Endothelial cell of umbilical vein (primary cell): ENCODE measurements around the gene SDK2. TPM values are rescaled to one million over a fixed set of nuclear protein-coding genes. Genes with fewer than 3 reads are reported as not detected.

Experiments used
- BruUV-seq: library from RNA; stranded (reverse); fragments of 400-500 nt; replicated peaks from 2 replicates; lab custom pipeline; 2021; lab: Mats Ljungman, UMichigan
- CTCF ChIA-PET: fragments of 300-600, 350-600 bp; sonication (Branson Sonifier 250); formaldehyde crosslinking; loops from one replicate; lab custom pipeline; 2021; ENCODE audit warnings: antibody characterized with exemption, inconsistent platforms; lab: Charles Lee
- POLR2A ChIA-PET: fragments of 300-600, 350-600 bp; sonication (Branson Sonifier 250); formaldehyde crosslinking; loops from one replicate; lab custom pipeline; 2021; ENCODE audit warnings: antibody characterized with exemption, inconsistent platforms; lab: Charles Lee
- DNase-seq: peaks from one replicate; pipeline ENCODE4 v3.0.0-alpha.2; 2011; ENCODE audit warnings: low read depth, low spot score
- FAIRE-seq: peaks from 2 replicates; lab custom pipeline; 2011; peaks lifted over from hg19 to GRCh38; lab: Jason Lieb, UNC
- H2AFZ ChIP-seq: 2 replicates; pipeline ENCODE4 v1.6.0; 2012; ENCODE audit warnings: low read depth, low read length, control low read depth, inconsistent platforms
- H3K27ac ChIP-seq: 2 replicates; pipeline ENCODE4 v1.5.1; 2011; ENCODE audit warnings: low read depth, mild to moderate bottlenecking, control low read depth, low read length, moderate library complexity; ENCODE audit not compliant: insufficient read depth
- H3K27me3 ChIP-seq, 2 experiments: 2 replicates each; pipeline versions ENCODE4 v1.6.0 to v1.6.1; 2011; ENCODE audit warnings: low read length in 2 of 2, mixed read lengths in 1 of 2; ENCODE audit not compliant: control insufficient read depth in 2 of 2, insufficient read depth in 2 of 2
- H3K36me3 ChIP-seq, 2 experiments: 2 replicates in 1 of 2; 3 replicates in 1 of 2; pipeline ENCODE4 v1.5.1; 2011; ENCODE audit warnings: low read length in 2 of 2, mild to moderate bottlenecking in 1 of 2, moderate library complexity in 1 of 2; ENCODE audit not compliant: control insufficient read depth in 2 of 2, insufficient read depth in 2 of 2; ENCODE audit errors: extremely low read depth in 1 of 2
- H3K4me1 ChIP-seq: 3 replicates; pipeline ENCODE4 v1.5.1; 2011; ENCODE audit warnings: mild to moderate bottlenecking, low read length; ENCODE audit not compliant: control insufficient read depth, insufficient read depth; ENCODE audit errors: extremely low read depth
- H3K4me2 ChIP-seq: 2 replicates; pipeline ENCODE4 v1.6.1; 2011; ENCODE audit warnings: low read length, control low read depth, mixed read lengths; ENCODE audit not compliant: insufficient read depth
- H3K4me3 ChIP-seq, 3 experiments: fragments of 200-600 bp in 1 of 3; sonication (generic), shearing (Covaris generic) in 1 of 3; replicated peaks in 1 of 3; 2 replicates each; pipeline ENCODE4 v1.5.1; 2011 to 2016; ENCODE audit warnings: control low read depth in 3 of 3, low read length in 3 of 3, mild to moderate bottlenecking in 2 of 3, inconsistent platforms in 1 of 3, low read depth in 1 of 3, moderate library complexity in 1 of 3; ENCODE audit not compliant: insufficient read depth in 1 of 3
- H3K79me2 ChIP-seq: 2 replicates; pipeline ENCODE4 v1.6.0; 2012; ENCODE audit warnings: low read length, inconsistent platforms; ENCODE audit not compliant: control insufficient read depth, insufficient read depth
- H3K9ac ChIP-seq: replicated peaks from 2 replicates; pipeline ENCODE3; 2011; ENCODE audit warnings: low read length, control low read depth; ENCODE audit not compliant: insufficient read depth; ENCODE audit errors: extremely low read depth
- H3K9me1 ChIP-seq: replicated peaks from 3 replicates; pipeline ENCODE4 v1.6.0; 2011; ENCODE audit warnings: mild to moderate bottlenecking, low read length; ENCODE audit not compliant: control insufficient read depth, insufficient read depth; ENCODE audit errors: extremely low read depth
- H3K9me3 ChIP-seq: replicated peaks from 2 replicates; pipeline ENCODE4 v1.5.1; 2012; ENCODE audit warnings: low read length, inconsistent platforms; ENCODE audit not compliant: control insufficient read depth, insufficient read depth
- H4K20me1 ChIP-seq: replicated peaks from 2 replicates; pipeline ENCODE3; 2011; ENCODE audit warnings: mild to moderate bottlenecking, low read length; ENCODE audit not compliant: control insufficient read depth, insufficient read depth; ENCODE audit errors: extremely low read depth
- CTCF ChIP-seq, 2 donors: IDR thresholded peaks; 1 replicate in 1 of 2; 2 replicates in 1 of 2; pipeline ENCODE4 v1.5.1; 2011; ENCODE audit warnings: low read length in 2 of 2, mild to moderate bottlenecking in 2 of 2, moderate library complexity in 2 of 2, control low read depth in 1 of 2, inconsistent platforms in 1 of 2, low read depth in 1 of 2; ENCODE audit not compliant: insufficient read depth in 1 of 2; ENCODE audit errors: extremely low read depth in 1 of 2
- EZH2 ChIP-seq: IDR thresholded peaks from 2 replicates; pipeline ENCODE4 v1.6.1; 2012; ENCODE audit warnings: borderline replicate concordance, low read depth, mild to moderate bottlenecking, moderate library complexity, low read length, inconsistent platforms; ENCODE audit not compliant: severe bottlenecking
- FOS ChIP-seq: IDR thresholded peaks from 2 replicates; pipeline ENCODE4 v1.6.1; 2011; ENCODE audit warnings: mild to moderate bottlenecking, low read length, moderate library complexity, borderline replicate concordance; ENCODE audit not compliant: insufficient read depth
- GATA2 ChIP-seq: IDR thresholded peaks from 2 replicates; pipeline ENCODE4 v1.7.0; 2011; ENCODE audit warnings: low read depth, mild to moderate bottlenecking, moderate library complexity, mixed read lengths, low read length; ENCODE audit not compliant: insufficient read length, insufficient read depth
- JUN ChIP-seq: IDR thresholded peaks from 2 replicates; pipeline ENCODE4 v1.6.1; 2011; ENCODE audit warnings: borderline replicate concordance, low read depth; ENCODE audit not compliant: insufficient read length, insufficient read depth
- MAX ChIP-seq: IDR thresholded peaks from 2 replicates; pipeline ENCODE4 v1.6.1; 2011; ENCODE audit not compliant: insufficient read depth, insufficient read length
- MYC ChIP-seq: IDR thresholded peaks from one replicate; pipeline ENCODE4 v1.6.1; 2011; ENCODE audit warnings: mild to moderate bottlenecking, low read depth, low read length
- POLR2A ChIP-seq: IDR thresholded peaks from 2 replicates; pipeline ENCODE4 v1.6.1; 2012; ENCODE audit warnings: low read depth, mild to moderate bottlenecking, control low read depth, low read length
- POLR2AphosphoS5 ChIP-seq: IDR thresholded peaks from 2 replicates; pipeline ENCODE4 v1.6.1; 2012; ENCODE audit warnings: low read depth, mild to moderate bottlenecking, control low read depth, low read length, moderate library complexity; ENCODE audit not compliant: insufficient read depth
- dilution Hi-C: fragments of 300-500 bp; cut with MboI; formaldehyde crosslinking; loops from one replicate; pipeline ENCODE4 v1.15.0; 2019; ENCODE audit warnings: low sequenced_read_pairs; ENCODE audit not compliant: extremely low pct_ligation_motif_present
- intact Hi-C: fragments of 100-400 bp; cut with micrococcal nuclease; formaldehyde crosslinking; loops from one replicate; pipeline ENCODE4 v1.10.0; 2022
- polyA plus RNA-seq, 4 experiments: library from polyadenylated mRNA; depleted of rRNA in 3 of 4; stranded (reverse) in 3 of 4; unstranded in 1 of 4; fragments of >200 nt; gene quantifications; 2 replicates each; pipeline versions ENCODE4 v1.2.1 to v1.2.3, GENCODE V29; 2011 to 2012; ENCODE audit warnings: missing spikeins in 1 of 4
- total RNA-seq: library from RNA; stranded (reverse); gene quantifications from 2 replicates; pipeline ENCODE4 v1.2.3, GENCODE V29; 2021

SDK2 gene
- total and polyA plus RNA-seq, 2 donors (not counting 3 experiments of a cell fraction or from before 2014, with no cell fraction given): not detected

DNA sequence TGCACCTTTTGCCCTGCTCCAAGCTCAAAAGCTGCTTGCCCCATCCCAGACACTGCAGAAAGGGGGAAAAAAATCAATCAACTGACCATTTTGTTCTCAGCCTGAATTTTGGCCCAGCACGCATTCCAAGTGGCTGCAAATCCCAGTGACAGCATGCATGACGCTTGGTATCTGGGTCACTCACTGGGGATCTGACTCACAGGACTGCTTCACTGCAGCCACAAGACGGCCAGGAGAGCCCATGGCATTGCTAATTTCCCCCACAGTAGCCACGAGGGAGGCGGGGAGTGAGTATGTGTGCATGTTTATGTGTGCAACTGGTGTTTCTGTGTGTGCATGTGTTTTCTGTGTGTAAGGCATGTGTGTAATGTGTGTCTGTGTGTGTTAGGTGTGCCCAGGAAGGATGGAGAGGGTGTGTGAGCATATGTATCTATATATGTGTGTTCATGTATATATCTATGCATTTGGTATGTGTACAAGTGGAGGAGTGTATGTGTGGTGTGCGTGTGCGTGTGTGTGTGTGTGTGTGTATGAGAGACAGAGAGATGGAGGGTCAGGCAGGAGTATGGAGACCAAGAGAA is 33.8 kb downstream of the SDK2 start:
- no TSS peak for BruUV-seq
- dilution Hi-C loops: no loop called here
- CTCF ChIA-PET: no interaction called here

More for the DNA sequence above, 33.8 kb downstream of the SDK2 start:
- intact Hi-C loops: loop anchor here (10.0 kb wide), 1 partner anchor 46 kb away; no protein-coding TSS in a partner anchor
- Histone ChIP-seq H3K4me1 (no peaks in the 10 kb centered on the region), H3K9me3 (no peaks in the 10 kb centered on the region), H3K79me2 (no peaks in the 10 kb centered on the region), H3K27ac (no peak overlapping the region), H3K4me2 (no peak overlapping the region), H3K27me3 (no peaks in the 10 kb centered on the region), H2AFZ (no peak overlapping the region), H3K4me3 (no peak overlapping the region), H3K9ac (no peak overlapping the region), H4K20me1 (no peaks in the 10 kb centered on the region), H3K36me3 (no peaks in the 10 kb centered on the region), H3K9me1 (no peaks in the 10 kb centered on the region)
- no peak for FAIRE-seq
- POLR2A ChIA-PET: no interaction called here
- TF ChIP-seq CTCF (IDR thresholded peaks at IDR 0.05; ENCODE audit: extremely low read depth in 1 of 2, insufficient read depth in 1 of 2, low read depth in 1 of 2, low read length in 2 of 2) (no peak), JUN (no peak), EZH2 (no peak), POLR2A (no peak), FOS (no peak), POLR2AphosphoS5 (no peak), MAX (no peak), GATA2 (no peak), MYC (no peak)
- no peak for DNase-seq
